NCI-H2196 treated with DMSO at 0.1 percent for 48 hours (cell line): ENCODE data around the gene MLF2.

Source experiments
- DNase-seq: peaks from one replicate; lab custom pipeline; 2025; ENCODE audit not compliant: unreplicated experiment; lab: John Stamatoyannopoulos, UW

Gene MLF2

GRCh38 chr12:6752921-6753771, at the start of gene MLF2:
Gene MLF2, minus strand, starts transcription at chr12:6753141. Its CDS starts 807 bp downstream, at chr12:6752334.
- peak; percentile 77 for DNase-seq

GRCh38 chr12:6799147-6799546, 46.2 kb upstream of the MLF2 start:
- DNase-seq, result no peak

- no peak for DNase-seq
Measured at GRCh38 chr12:6796576-6796975, 43.6 kb upstream of the MLF2 start.

GRCh38 chr12:6795088-6795487, 42.1 kb upstream of the MLF2 start:
- DNase-seq, result no peak

- DNase-seq, result no peak
Measured at GRCh38 chr12:6792522-6793201, 39.7 kb upstream of the MLF2 start.

GRCh38 chr12:6791931-6792520, 39.1 kb upstream of the MLF2 start:
- DNase-seq, result no peak

GRCh38 chr12:6790496-6791150, 37.7 kb upstream of the MLF2 start:
- no peak for DNase-seq

GRCh38 chr12:6788972-6789924, 36.3 kb upstream of the MLF2 start, which contains the start of gene CD4:
Gene CD4, plus strand, starts transcription at chr12:6789528. Its CDS starts 10,611 bp downstream, at chr12:6800139.
- no peak for DNase-seq

- DNase-seq, result no peak
Measured at GRCh38 chr12:6787309-6787708, 34.4 kb upstream of the MLF2 start.

GRCh38 chr12:6786416-6787094, 33.6 kb upstream of the MLF2 start:
- DNase-seq, result no peak

GRCh38 chr12:6784761-6785160, 31.8 kb upstream of the MLF2 start:
- no peak for DNase-seq

- no peak for DNase-seq
Measured at GRCh38 chr12:6784296-6784695, 31.4 kb upstream of the MLF2 start.

- no peak for DNase-seq
Measured at GRCh38 chr12:6783828-6784227, 30.9 kb upstream of the MLF2 start.

- DNase-seq, result no peak
Measured at GRCh38 chr12:6782850-6783566, 30.1 kb upstream of the MLF2 start.

GRCh38 chr12:6782119-6782518, 29.2 kb upstream of the MLF2 start:
- DNase-seq, result no peak

GRCh38 chr12:6780573-6780972, 27.6 kb upstream of the MLF2 start:
- no peak for DNase-seq

GRCh38 chr12:6779708-6780432, 26.9 kb upstream of the MLF2 start:
- DNase-seq, result no peak
